ENCODE results near the gene TUT4.

TUT4 gene

DNA sequence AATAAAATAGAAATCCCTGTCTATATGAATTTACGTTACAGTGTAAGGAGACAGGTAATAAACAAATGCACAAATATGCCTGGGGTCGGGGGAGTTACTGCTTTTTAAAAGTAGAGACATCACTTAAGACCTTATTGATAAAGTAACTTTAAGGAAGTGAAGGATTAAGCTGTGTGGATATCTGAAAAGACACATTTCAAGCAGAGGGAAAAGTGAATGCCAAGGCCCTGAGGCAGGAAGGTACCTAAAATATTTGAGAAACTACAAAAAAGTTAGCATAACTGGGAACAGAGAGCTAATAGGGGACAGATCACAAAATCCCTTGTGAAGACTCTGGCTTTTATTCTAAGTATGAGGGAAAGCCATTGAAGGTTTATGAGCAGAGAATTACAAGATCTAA lies 41.5 kb downstream of the TUT4 start:
- no peak overlapping the region for H3K27ac ChIP-seq
- no peak for TF ChIP-seq ZFX (IDR thresholded peaks at IDR 0.05)
- TF ChIP-seq, protein P1, sequence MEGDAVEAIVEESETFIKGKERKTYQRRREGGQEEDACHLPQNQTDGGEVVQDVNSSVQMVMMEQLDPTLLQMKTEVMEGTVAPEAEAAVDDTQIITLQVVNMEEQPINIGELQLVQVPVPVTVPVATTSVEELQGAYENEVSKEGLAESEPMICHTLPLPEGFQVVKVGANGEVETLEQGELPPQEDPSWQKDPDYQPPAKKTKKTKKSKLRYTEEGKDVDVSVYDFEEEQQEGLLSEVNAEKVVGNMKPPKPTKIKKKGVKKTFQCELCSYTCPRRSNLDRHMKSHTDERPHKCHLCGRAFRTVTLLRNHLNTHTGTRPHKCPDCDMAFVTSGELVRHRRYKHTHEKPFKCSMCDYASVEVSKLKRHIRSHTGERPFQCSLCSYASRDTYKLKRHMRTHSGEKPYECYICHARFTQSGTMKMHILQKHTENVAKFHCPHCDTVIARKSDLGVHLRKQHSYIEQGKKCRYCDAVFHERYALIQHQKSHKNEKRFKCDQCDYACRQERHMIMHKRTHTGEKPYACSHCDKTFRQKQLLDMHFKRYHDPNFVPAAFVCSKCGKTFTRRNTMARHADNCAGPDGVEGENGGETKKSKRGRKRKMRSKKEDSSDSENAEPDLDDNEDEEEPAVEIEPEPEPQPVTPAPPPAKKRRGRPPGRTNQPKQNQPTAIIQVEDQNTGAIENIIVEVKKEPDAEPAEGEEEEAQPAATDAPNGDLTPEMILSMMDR (conservative IDR thresholded peaks at IDR 0.05) = no peak

DNA sequence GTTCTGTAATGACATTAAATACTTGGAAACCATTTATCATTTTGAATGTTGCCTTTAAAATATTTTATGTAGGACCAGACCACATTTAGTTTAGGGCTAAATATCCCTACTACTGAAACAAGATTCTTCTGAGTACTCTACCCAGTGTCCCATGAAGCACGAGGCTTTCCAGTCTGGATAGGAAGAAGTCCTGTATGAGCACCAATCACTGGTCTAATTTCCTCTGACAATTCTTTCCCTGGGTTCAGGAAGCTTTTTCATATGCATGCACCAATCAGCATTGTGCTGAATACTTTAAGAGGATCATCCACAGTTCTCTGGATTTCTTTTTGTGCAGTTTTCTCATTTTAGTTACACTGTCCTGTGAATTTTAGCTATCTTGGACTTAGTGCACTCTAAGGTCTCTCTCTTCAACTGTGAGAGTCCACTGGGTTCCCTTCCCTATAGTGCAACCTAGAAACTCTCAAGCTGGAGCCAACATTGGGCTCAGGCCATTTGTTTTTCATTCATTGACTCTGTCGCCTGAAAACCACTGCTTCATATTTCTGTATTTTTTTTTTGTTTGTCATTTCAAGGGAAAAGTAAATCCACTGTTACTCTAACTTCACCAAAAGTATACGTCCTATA lies 45.9 kb downstream of the TUT4 start:
- TF ChIP-seq ZFX (IDR thresholded peaks at IDR 0.05) = no peak
- TF ChIP-seq, protein P1 (conservative IDR thresholded peaks at IDR 0.05) = no peak
- no peak overlapping the region for H3K27ac ChIP-seq

DNA sequence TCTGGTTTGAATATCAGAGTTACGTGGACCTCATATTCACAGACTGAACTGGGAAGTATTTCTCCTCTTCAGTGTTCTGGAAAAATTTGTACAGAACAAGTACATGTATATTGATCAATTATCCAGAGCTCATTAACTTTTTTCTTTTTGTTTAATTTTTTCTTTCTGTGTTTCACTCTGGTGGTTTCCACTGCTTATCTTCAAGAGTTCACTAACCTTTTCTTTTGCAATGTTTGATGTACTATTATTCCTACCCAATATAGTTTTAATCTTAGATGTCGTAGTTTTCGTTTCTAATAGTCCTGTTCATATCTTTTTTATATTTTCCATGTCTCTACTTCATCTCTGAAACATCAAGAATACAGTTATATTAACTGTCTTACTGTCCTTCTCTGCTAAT lies 46.5 kb downstream of the TUT4 start:
- TF ChIP-seq, protein P1 (conservative IDR thresholded peaks at IDR 0.05) = no peak
- no peak for TF ChIP-seq ZFX (IDR thresholded peaks at IDR 0.05)
- no peak overlapping the region for H3K27ac ChIP-seq

DNA sequence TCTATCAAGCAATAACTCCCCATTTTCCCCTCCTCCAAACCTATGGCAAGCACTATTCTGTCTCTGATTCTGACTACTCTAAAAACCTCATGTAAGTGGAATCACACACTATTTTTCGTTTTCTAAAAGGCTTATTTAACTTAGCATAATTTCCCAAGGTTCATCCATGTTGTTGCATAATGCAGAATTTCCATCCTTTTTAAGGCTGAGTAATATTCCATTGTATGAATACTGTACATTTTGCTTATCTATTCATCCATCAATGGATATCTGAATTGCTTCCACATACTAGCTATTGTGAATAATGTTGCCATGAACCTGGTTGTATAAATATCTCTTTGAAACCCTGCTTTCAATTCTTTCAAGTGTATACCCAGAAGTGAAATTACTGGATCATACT lies 48.2 kb downstream of the TUT4 start:
- H3K27ac ChIP-seq = no peak overlapping the region
- TF ChIP-seq, protein P1 (conservative IDR thresholded peaks at IDR 0.05) = no peak
- TF ChIP-seq ZFX (IDR thresholded peaks at IDR 0.05) = no peak

DNA sequence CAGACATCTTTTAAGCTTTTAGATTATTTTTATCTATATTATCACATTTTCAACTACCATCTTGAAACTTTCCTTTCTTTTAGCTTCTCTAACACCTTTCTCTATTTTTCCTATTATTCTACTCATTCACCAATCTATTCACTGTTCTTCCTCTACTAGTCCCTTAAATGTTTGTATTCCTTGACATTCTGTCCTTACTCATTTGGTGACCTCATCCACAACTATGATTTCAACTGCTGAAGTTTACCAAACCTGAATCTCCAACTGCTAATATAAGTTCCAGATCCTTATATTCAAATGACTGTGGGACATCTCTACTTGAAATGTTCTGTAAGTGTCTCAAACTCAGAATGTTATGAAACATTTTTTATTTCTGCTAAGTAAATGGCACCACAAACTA lies 49.2 kb downstream of the TUT4 start:
- TF ChIP-seq ZFX (IDR thresholded peaks at IDR 0.05) = no peak
- TF ChIP-seq, protein P1 (conservative IDR thresholded peaks at IDR 0.05) = no peak
- H3K27ac ChIP-seq = no peak overlapping the region

DNA sequence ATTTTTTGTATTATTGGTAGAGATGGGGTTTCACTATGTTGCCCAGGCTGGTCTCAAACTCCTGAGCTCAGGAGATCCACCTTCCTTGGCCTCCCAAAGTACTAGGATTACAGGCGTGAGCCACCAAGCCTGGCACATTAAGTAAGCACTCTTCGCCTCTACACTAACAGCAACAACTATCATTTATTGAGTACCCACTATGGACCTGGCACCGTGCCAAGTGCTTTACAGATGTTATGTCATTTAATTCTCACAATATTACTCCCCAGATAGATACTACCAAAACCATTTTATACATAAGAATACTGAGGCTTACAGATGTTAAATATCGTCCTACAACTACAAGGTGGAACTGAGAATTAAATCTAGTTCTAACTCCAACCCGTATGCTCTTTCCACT lies 50.1 kb downstream of the TUT4 start:
- no peak overlapping the region for H3K27ac ChIP-seq
- TF ChIP-seq ZFX (IDR thresholded peaks at IDR 0.05) = no peak
- TF ChIP-seq, protein P1 (conservative IDR thresholded peaks at IDR 0.05) = no peak

DNA sequence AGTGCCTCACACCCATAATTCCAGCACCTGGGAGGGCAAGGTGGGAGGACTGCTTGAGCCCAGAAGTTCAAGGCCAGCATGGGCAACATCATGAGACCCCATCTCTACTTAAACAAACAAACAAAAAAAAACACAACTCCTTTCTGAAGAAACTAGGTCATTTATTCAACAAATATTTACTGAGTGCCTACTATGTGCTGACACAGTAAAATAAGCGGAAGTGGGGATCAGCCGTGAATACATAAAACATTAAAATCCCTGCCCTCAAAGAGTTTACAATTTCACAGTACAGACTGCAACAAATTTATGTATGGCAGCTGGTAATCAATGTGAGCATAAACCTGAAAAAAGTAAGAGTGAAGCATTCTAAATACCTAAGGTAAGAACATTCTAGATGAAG lies 65.3 kb downstream of the TUT4 start:
- H3K27ac ChIP-seq = no peak overlapping the region

More for the DNA sequence above, 65.3 kb downstream of the TUT4 start:
- no peak for TF ChIP-seq ZFX (IDR thresholded peaks at IDR 0.05)
- TF ChIP-seq, protein P1 (conservative IDR thresholded peaks at IDR 0.05) = no peak

Data from C4-2B (cell line).